SK-N-SH treated with all-trans-retinoic acid at 6 μM for 48 hours (cell line): ENCODE data around the gene NEUROD6.

Experiments
- CREB5 ChIP-seq: fragments of 250-450 bp; sonication (Bioruptor Pico); IDR thresholded peaks from 2 replicates; pipeline ENCODE4 v1.5.1; 2020; ENCODE audit warnings: low read depth, mild to moderate bottlenecking, moderate library complexity
- ISL1 ChIP-seq: fragments of 250-450 bp; sonication (Bioruptor Pico); IDR thresholded peaks from 2 replicates; pipeline ENCODE4 v2.1.2; 2022; ENCODE audit warnings: mild to moderate bottlenecking, moderate library complexity
- OSR1 ChIP-seq: fragments of 250-450 bp; sonication (Bioruptor Pico); IDR thresholded peaks from 2 replicates; pipeline ENCODE4 v1.8.0; 2022; ENCODE audit warnings: moderate library complexity, mild to moderate bottlenecking, inconsistent platforms
- PPARA ChIP-seq: fragments of 250-450 bp; sonication (Bioruptor Pico); IDR thresholded peaks from 2 replicates; pipeline ENCODE4 v1.5.0; 2020; ENCODE audit warnings: mild to moderate bottlenecking, borderline replicate concordance
- RARB ChIP-seq: fragments of 250-450 bp; sonication (Bioruptor Pico); IDR thresholded peaks from 2 replicates; pipeline ENCODE4 v1.8.0; 2021; ENCODE audit warnings: mild to moderate bottlenecking, moderate library complexity
- TCF4 ChIP-seq: fragments of 250-450 bp; sonication (Bioruptor Pico); IDR thresholded peaks from 2 replicates; pipeline ENCODE4 v1.8.0; 2021; ENCODE audit warnings: mild to moderate bottlenecking, moderate library complexity, borderline replicate concordance
- ZFP3 ChIP-seq: fragments of 250-450 bp; sonication (Bioruptor Pico); IDR thresholded peaks from 2 replicates; pipeline ENCODE4 v1.5.0; 2020; ENCODE audit warnings: mild to moderate bottlenecking, moderate library complexity
- ZNF70 ChIP-seq: fragments of 450-650 bp; formaldehyde crosslinking; IDR thresholded peaks from 2 replicates; pipeline ENCODE4 v1.5.0; 2020; ENCODE audit warnings: mild to moderate bottlenecking, moderate library complexity
- TF ChIP-seq, protein P1 (sequence below): fragments of 250-450 bp; sonication (Bioruptor Pico); IDR thresholded peaks from 2 replicates; pipeline ENCODE4 v1.8.0; 2020; ENCODE audit warnings: mild to moderate bottlenecking, moderate library complexity, borderline replicate concordance
- TF ChIP-seq, protein P2 (sequence below): fragments of 250-450 bp; sonication (Bioruptor Pico); IDR thresholded peaks from 2 replicates; pipeline ENCODE4 v1.8.0; 2021; ENCODE audit warnings: low read depth, mild to moderate bottlenecking, moderate library complexity, borderline replicate concordance

DNA sequence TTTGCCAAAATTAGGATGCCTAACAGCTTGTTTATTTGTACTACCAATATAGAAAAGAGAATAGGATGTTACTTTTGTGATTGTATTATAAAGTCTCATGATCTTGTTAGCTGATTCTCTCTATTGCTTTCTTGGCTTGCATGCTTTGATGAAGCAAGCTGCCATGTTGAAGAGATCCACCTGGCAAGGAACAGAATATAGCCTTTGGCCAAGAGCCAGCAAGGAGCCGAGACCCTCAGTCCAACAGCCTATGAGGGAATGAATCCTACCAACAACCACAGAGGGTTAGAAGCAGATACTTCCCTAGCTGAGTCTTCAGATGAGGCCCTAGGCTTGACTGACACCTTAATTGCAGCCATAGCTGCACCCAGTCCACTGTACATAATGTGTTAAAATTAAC, 41.2 kb downstream of the NEUROD6 start:
- TF ChIP-seq, protein P1, sequence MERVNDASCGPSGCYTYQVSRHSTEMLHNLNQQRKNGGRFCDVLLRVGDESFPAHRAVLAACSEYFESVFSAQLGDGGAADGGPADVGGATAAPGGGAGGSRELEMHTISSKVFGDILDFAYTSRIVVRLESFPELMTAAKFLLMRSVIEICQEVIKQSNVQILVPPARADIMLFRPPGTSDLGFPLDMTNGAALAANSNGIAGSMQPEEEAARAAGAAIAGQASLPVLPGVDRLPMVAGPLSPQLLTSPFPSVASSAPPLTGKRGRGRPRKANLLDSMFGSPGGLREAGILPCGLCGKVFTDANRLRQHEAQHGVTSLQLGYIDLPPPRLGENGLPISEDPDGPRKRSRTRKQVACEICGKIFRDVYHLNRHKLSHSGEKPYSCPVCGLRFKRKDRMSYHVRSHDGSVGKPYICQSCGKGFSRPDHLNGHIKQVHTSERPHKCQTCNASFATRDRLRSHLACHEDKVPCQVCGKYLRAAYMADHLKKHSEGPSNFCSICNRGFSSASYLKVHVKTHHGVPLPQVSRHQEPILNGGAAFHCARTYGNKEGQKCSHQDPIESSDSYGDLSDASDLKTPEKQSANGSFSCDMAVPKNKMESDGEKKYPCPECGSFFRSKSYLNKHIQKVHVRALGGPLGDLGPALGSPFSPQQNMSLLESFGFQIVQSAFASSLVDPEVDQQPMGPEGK (CRISPR knock-in tag): no peak
- no peak for TF ChIP-seq CREB5 (CRISPR knock-in tag)
- TF ChIP-seq PPARA: no peak
- TF ChIP-seq RARB (CRISPR knock-in tag): no peak
- no peak for TF ChIP-seq TCF4 (CRISPR knock-in tag)
- TF ChIP-seq ZFP3 (CRISPR knock-in tag): no peak
- TF ChIP-seq OSR1 (CRISPR knock-in tag): no peak
- no peak for TF ChIP-seq ISL1 (CRISPR knock-in tag)
- TF ChIP-seq, protein P2, sequence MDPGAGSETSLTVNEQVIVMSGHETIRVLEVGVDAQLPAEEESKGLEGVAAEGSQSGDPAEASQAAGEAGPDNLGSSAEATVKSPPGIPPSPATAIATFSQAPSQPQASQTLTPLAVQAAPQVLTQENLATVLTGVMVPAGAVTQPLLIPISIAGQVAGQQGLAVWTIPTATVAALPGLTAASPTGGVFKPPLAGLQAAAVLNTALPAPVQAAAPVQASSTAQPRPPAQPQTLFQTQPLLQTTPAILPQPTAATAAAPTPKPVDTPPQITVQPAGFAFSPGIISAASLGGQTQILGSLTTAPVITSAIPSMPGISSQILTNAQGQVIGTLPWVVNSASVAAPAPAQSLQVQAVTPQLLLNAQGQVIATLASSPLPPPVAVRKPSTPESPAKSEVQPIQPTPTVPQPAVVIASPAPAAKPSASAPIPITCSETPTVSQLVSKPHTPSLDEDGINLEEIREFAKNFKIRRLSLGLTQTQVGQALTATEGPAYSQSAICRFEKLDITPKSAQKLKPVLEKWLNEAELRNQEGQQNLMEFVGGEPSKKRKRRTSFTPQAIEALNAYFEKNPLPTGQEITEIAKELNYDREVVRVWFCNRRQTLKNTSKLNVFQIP (CRISPR knock-in tag): no peak
- TF ChIP-seq ZNF70 (CRISPR knock-in tag): no peak
